Left lung (tissue), 10 donors: ENCODE measurements around the gene PEX5L. TPM values are rescaled to one million over a fixed set of nuclear protein-coding genes. Genes with fewer than 3 reads are reported as not detected.

Experiments
- ATAC-seq: fragments of 200-7000 bp; cut with Tn5 transposase; one replicate; pipeline ENCODE4 v1.9.1; 2020; ENCODE audit warnings: moderate library complexity
- DNase-seq, 4 donors: peaks; one replicate each; pipeline ENCODE4 v3.0.0-alpha.2; 2013 to 2020
- H3K27ac ChIP-seq, 2 donors: fragments of 200-600 bp; sonication (generic) in 1 of 2; one replicate each; pipeline versions ENCODE4 v1.5.0 to v1.8.0; 2020 to 2021
- H3K27me3 ChIP-seq, 2 donors: fragments of 200-600 bp; sonication (generic) in 1 of 2; one replicate each; pipeline versions ENCODE4 v1.5.0 to v1.8.0; 2020 to 2021
- H3K36me3 ChIP-seq, 2 donors: fragments of 200-600 bp; sonication (generic) in 1 of 2; one replicate each; pipeline versions ENCODE4 v1.5.0 to v1.8.0; 2020 to 2021
- H3K4me1 ChIP-seq, 2 donors: fragments of 200-600 bp; one replicate each; pipeline ENCODE4 v1.8.0; 2021
- H3K4me3 ChIP-seq, 2 donors: fragments of 200-600 bp; sonication (generic) in 1 of 2; one replicate each; pipeline versions ENCODE4 v1.5.0 to v1.8.0; 2020 to 2021; ENCODE audit warnings: mild to moderate bottlenecking in 1 of 2
- H3K9me3 ChIP-seq, 2 donors: fragments of 200-600 bp; sonication (generic) in 1 of 2; one replicate each; pipeline versions ENCODE4 v1.5.0 to v1.8.0; 2020 to 2021
- CTCF ChIP-seq, 2 donors: fragments of 200-600 bp; sonication (generic) in 1 of 2; IDR thresholded peaks; one replicate each; pipeline versions ENCODE4 v1.5.0 to v1.8.0; 2021; ENCODE audit warnings: antibody characterized with exemption in 2 of 2
- intact Hi-C, 2 donors: fragments of 100-400 bp; cut with DNase I; formaldehyde crosslinking; loops; one replicate each; pipeline versions ENCODE4 v1.11.2 to v1.14.2; 2022
- polyA plus RNA-seq, 6 donors: library from polyadenylated mRNA; unstranded; fragments of 120-200 nt; gene quantifications; one replicate each; pipeline ENCODE4 v1.2.1, GENCODE V29; 2013; ENCODE audit not compliant: insufficient read length in 6 of 6
- total RNA-seq, 2 donors: library from RNA; stranded (reverse); fragmentation: NEBNext Ultra II Directional; extraction: Animal tissue kit (Norgen Biotek cat#: 25700); gene quantifications; one replicate each; pipeline ENCODE4 v1.2.1, GENCODE V29; 2021
- donor health status: DM: no; HTN: yes; CAD: no.
- donor health status: DM: no; HTN: no; CAD: no.

PEX5L gene
- total and polyA plus RNA-seq, 8 donors, result 0.33 to 0.63 (median 0.49) TPM; not detected in 2

GRCh38 chr3:179745079-179745478, 291.7 kb downstream of the PEX5L start:
- no peaks in the 10 kb centered on the region for H3K9me3 ChIP-seq
- no peak overlapping the region for H3K4me3 ChIP-seq
- H3K27me3 ChIP-seq, result no peaks in the 10 kb centered on the region
- DNase-seq (no peak), ATAC-seq (no peak)
- intact Hi-C loops, result no loop called here
- no peak for TF ChIP-seq CTCF (IDR thresholded peaks at IDR 0.05)
- no peaks in the 10 kb centered on the region for H3K4me1 ChIP-seq
- peaks cover 0 to 6% of the 10 kb centered on the region in 2 donors for H3K36me3 ChIP-seq
- H3K27ac ChIP-seq, result no peak overlapping the region
